Measurements from ENCODE around the gene MRRF.

MRRF gene

DNA sequence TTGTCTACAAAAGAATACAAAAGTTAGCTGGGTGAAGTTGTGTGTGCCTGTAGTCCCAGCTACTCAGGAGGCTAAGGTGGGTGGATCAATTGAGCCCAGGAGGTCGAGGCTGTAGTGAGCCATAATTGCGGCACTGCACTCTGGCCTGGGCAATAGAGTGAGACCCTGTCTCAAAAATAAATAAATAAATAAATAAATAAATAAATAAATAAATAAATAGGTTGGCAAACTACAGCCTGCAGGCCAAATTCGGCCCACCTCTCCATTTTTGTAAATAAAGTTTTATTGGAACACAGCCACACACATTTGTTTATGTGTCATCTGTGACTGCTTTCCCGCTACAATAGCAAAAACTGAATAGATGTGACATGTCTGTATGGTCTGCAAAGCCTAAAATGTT, 115.6 kb downstream of the MRRF start:
- H3K4me3 ChIP-seq (ENCODE audit: low read depth, low read length): no peak overlapping the region
- TF ChIP-seq, protein P1, sequence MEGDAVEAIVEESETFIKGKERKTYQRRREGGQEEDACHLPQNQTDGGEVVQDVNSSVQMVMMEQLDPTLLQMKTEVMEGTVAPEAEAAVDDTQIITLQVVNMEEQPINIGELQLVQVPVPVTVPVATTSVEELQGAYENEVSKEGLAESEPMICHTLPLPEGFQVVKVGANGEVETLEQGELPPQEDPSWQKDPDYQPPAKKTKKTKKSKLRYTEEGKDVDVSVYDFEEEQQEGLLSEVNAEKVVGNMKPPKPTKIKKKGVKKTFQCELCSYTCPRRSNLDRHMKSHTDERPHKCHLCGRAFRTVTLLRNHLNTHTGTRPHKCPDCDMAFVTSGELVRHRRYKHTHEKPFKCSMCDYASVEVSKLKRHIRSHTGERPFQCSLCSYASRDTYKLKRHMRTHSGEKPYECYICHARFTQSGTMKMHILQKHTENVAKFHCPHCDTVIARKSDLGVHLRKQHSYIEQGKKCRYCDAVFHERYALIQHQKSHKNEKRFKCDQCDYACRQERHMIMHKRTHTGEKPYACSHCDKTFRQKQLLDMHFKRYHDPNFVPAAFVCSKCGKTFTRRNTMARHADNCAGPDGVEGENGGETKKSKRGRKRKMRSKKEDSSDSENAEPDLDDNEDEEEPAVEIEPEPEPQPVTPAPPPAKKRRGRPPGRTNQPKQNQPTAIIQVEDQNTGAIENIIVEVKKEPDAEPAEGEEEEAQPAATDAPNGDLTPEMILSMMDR (IDR thresholded peaks at IDR 0.05; ENCODE audit: low read depth, low read length): no peak
